ENCODE results near the gene MTA1.

The MTA1 gene

DNA sequence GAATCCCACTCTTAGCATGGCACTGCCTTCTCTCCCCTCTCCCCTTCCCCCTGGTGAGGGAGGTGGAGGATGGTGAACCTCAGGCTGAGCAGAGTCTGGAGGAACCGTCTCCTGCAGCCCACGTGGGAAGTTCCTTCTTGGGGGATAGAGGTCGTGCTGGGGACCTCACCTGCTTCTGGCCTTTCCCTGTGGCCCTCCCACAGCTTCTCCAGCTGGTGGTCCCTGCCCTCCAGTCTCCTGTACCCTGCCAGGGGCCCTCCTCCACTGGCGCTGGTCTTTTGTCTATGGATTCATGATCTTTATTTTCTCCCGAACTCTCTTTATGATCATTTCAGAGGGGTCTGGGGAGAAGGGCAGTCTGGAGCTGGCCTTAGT, 9.0 kb upstream of the MTA1 start:
- no peak for DNase-seq (ENCODE audit: low spot score)

DNA sequence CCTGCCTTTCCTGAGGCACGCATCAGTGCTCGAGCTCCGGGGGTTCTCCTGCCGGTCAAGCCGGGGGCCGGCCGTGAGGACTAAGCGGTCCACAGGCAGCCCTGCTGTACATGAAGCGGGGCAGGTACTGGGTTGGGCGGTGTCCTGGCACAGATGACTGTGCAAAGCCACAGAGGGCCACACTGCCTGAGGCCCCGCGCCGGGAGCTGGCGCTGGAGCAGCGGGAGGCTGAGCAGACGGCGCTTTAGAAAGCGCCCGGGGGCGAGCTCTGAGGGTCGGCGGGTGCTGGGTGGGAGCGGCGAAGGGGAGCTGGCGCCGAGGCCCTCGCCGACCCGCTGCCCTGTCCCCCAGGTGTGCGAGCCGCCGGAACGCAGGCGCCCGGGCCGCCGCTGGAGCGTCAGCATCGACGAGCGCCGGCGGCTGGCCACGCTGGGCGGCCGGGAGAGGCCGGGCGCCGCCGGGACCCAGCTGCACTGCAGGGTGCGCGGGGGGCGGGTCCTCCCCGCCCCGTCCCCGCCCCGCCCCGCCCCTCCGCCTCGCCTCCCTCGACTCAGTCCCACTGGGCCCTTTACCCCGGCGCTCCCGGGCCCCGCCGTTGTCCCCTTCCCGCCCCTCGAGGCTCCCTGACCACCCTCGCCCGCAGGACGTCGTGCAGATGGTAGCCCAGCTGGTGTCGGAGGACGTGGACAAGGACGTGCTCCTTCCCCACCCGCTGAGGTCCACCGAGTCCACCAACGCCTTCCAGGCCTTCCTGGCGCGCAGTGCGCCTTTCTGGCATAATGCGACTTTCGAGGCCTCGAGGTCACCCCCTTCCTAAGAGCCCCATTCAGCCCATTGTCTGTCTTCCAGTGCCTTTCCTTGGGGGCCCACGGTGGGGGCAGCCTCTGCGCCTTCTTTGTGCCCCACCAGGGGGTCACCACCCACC, 8.3 kb upstream of the MTA1 start:
- no peak for DNase-seq (ENCODE audit: low spot score)

DNA sequence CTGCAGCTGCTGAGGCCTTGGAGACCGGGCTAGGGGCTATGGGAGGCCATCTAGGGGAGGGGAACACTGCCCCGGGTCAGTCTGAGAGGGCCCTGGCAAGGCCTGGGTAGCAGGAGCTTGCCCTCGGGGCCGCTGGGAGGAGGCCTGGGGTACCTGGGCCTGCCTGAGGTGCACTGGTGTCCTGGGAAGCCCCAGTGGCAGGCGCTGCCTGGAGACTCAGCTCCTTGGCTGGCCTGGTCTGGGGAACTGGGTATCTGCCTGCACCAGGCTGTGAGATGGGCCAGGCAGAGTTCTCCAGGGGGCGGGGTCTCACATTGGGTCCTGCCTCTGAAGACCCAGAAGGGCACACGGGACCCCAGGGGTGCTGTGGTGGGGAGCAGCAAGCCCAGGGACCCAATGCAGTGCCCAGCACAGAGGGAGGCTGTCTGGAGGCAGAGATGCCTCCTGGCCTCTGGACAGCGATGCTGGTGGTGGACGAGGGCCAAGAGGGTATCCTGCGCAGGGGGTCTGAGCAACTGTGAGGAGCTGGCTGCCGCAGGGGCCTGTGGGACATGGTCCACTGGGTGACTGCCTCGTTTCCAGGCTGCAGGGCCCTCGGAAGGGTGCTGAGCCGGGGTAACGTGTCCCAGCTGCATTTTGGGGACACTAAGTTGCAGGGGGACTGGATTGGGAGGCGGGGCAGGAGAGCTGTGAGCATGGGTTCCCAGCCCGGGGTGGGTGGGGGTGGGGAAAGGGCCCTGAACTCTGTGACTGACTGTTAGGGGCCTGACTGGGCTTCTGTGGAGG, 7.4 kb upstream of the MTA1 start:
- no peak for DNase-seq (ENCODE audit: low spot score)

DNA sequence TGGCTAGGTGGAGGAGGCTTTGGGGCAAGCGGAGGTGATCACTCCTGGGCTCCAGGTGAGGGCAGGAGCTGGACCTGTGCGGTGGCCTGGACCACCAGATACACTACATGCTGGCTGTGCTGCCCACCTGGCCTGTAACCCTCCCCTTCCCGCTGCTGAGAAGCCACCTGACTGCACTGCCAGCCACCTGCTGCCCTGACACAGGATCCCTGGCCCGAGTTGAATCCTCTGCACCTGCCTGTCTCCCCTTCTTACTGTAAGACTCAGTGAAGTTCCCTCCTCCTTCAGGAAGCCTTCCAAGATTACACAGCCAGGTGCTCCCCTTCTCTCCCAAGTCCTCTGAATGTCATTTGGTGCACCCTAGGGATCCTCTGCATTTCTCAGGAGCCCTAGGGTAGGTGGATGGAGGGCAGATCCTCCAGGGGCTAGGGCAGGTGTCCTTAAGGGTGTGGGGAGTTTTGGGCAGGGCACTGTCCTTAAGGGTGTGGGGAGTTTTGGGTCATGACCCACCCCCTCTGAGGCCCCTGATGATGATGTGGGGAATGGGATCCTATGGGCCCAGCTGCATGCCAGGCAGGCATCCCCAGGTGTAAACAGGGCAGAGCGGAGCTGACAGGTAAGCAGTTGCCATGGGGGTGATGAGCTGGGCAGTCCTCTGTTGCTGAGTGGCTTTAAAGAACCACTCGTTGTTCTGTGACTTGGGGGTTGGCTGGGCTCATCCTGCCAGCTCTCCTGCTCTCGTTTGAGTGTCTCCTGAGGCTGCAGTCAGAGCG, 6.7 kb upstream of the MTA1 start:
- DNase-seq (ENCODE audit: low spot score) = no peak

DNA sequence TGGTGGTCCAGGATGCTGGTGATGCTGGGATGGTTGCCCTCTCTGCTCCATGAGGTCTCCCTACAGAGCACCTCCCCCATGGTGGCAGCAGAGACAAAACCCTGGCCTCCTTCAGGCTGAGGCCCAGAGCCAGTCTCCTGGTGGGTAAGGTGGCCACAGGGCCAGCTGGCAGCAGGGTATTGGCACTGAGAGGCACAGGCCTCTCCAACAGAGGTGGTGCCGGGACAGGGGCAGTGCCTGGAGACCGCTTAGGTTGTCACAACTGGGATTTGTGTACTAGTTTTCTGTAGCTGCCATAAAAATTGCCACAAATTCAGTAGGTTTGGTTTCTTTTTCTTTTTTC, 6.1 kb upstream of the MTA1 start:
- DNase-seq (ENCODE audit: low spot score) = no peak

DNA sequence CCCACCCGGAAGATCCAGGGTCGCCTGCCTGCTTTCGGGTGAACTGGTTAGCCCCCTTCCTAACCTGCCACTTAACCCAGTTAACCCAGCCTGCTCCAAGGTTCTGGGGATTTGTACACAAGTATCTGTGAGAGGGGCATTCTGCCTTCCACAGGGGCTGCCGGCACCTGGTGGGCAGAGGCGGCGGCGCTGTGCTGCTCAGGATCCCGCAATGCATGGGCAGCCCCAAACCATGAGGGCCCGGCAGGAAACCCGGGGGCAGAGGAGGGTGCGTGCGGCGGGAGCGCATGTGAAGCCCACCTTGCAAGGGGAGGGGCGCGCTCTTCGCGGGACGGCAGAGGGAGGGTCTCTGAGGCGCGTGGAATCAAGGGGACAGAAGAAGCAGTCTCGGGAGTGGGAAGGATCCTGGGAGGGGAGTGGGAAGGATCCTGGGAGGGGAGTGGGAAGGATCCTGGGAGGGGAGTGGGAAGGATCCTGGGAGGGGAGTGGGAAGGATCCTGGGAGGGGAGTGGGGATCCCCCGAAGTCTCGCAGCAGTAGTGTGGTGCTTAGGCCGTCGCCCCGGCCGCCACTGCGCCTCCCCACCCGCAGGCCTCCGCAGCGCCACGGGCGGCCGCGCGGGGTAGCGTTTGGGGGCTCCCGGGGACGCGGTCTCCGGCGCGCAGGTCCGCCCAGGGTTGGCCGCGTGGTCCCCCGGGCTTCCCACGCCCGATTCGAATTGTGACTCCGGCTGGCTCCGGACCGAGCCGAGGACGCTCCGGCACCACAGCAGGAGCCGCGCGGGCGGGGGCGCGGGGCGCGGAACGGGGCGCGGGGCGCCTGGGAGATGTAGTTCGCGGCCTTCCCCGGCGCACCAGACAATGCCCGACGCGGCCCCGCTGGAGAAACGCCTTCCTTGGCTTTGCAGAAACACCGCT, 4.9 kb upstream of the MTA1 start:
- DNase-seq (ENCODE audit: low spot score) = peak; percentile 76

DNA sequence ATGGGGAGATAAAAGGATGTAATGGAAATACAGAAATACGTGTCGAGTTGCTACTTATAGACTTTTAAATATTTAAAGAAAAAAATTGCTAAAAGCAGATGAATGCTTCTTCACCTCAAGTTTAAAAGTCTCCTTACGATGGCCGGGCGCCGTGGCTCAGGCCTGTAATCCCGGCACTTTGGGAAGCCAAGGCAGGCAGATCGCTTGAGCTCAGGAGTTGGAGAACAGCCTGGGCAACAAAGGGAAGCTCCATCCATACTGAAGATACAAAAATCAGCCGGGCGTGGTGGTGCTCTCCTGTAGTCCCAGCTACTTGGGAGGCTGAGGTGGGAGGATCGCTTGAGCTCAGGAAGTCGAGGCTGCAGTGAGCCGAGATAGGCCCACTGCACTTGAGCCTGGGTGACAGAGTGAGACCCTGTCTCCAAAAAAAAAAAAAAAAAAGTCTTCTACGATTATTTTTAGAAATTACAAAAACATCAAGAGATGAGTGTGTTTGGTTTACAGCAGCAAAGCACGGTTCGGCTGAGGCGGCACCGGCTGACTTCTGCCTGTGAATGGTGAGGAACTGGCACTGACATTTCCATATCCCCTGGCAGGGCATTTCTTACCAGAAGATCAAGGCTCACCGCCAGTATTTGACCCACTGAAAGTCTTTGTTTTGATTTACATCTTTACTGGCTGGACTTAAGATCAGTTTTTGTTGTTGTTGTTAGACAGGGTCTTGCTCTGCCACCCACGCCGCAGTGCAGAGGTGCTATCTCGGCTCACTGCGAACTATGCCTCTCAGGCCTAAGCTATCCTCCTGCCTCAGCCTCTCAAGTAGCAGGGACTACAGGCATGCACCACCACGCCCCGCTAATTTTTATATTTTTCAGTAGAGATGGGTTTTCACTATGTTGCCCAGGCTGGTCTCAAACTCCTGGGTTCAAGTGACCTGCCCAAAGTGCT, 3.9 kb upstream of the MTA1 start:
- DNase-seq (ENCODE audit: low spot score) = no peak

DNA sequence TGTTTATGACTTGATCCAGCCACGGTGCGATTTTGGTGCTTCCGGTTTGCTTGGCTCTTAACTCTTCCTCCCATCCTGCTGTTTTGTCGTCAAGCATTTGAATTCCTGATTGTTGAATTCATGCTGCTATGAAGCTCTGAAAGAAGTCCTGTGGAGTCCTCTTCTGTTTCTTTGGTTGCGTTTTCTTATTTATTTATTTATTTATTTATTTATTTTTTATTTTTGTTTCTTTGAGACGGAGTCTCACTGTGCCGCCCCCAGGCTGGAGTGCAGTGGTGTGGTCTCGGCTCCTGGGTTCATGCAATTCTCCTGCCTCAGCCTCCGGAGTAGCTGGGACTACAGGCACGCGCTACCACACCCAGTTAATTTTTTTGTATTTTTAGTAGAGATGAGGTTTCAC, 3.0 kb upstream of the MTA1 start:
- DNase-seq (ENCODE audit: low spot score) = no peak

DNA sequence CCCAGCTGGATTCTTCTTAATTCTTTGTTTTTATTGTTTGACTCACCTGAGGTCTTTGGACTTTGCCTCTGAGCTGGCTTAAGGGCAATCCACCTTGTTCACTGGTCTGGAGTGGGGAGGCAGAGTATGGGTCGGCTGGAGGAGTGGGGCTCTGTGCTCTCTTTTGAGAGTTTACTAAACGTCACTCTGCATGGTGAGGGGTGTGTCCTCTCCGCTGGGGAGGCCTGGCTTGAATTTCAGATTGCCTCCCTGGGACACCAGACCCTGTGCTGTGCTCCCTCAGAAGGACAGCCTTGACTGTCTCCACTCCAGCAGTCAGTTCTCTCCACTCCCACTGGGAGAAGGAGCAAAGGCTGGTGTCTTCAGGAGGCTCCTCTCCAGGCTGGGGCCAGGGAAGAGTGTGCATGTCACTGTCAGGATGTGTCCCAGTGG, 1.9 kb upstream of the MTA1 start:
- no peak for DNase-seq (ENCODE audit: low spot score)

DNA sequence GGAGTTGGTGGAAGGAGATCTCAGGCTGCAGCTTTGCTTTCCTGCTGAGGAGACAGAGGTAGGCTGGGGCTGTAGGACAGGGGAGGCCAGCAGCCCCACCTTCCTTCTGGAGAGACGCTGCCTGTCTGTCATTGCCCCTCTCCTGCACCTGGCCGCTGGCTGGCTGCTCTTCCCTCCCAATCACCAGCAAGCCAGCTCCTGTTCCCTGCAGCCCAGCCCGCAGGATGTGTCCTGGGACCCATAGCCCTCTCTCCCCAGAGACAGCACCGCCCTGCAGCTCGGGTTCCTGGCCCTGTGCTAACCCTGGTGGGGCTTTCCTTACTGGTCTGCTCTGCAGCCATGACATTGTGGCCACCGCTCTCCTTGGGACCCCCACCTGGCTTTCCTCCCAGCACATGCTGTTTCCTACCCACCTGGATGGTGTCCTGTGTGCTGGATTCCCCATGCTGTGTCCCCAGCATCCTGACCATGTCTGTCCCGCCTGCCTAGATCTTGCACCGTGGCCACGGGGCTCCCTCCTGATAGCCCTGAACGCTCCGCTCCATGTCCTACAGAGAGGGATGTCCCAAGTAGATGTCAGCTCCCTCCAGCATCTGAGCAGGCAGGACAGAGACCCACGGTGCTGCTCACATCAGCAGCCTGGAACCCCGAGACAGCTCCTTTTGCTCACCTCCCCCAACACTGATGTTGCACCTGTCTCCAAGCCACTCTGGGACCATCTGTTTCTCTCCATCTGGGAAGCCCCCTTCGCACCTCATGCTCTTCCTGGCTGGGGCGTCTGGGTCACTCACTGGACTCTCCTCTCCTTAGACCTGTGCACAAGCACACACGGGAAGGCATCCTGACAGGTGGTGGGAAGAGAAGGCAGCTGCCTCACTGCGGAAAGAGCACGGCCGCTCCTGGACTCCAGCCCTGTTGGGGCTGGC, 1.1 kb upstream of the MTA1 start:
- DNase-seq (ENCODE audit: low spot score) = no peak

DNA sequence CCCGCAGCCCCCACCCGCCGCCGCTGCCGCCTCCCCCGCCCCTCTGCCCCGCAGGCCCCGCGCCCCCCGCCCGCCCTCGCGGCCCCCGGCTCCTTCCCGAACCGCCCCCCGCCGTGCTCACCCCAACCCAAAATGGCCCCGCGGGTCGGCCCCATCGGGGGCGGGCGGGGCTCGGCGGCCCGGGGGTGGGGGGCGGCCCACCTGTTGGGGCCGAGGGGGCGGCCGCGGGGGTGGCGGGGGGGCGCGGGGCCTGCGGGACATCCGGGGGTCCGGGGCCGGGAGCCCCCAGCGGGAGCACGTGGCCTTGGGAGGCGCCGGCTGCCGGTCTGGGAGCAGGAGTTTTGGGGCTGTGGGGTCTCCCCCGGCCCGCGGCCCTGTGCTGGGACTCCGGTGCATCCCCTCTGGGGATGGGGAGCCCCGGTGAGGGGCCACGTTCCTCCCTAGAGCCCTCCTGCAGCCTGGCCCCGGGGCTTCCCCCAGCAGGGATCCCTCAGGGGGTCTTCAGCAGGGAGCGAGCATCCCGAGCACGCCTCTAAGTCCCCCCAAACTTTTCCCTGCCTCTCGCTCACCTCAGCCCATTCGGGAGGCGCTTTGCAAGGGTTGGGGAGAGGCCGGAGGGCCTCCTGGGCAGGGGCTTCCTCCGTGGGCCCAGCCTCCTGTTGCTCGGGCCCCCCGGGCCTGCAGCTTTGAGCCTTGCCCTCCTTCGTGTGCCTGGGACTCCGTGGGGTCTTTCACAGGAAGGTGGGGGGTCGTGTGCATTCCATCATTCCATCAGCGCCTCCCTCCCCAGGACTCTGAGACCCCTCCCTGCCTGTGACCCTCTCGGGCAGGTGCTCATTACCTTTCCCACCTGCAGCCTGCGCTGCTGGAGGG, 710 bp downstream of the MTA1 start:
- no peak for DNase-seq (ENCODE audit: low spot score)

DNA sequence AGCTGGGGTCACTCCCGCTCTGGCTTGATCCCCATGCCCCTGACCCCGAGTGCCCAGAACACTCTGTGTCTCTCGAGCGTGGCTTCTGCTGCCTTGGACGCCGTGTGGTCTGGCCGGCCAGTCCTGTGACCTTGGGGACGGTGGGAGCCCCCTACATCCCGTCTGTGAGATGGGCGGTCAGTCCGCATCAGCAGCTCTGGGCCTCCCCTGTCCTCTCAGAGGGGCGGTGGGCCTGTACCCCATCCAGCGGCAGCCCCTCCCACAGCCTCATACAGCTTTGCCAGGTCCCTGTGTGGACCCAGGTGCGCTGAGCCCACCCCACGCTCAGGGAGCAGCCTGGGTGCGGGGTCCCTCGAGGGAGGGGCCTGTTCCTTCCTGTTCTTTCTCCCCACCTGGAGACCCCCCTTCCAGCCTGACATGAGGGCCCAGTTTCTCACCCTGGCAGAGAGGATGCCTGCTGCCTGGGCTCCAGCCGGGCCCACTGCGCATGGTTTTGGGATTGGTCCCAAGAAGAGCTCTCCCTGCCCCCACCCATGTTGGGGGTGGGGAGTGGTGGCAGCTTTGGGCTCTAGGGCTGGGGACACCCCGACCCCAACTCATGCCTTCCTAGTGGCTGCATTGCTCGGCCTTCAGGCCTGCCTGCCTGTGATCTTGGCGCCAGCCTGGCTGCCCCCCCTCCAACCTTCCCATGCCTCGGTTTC, 1.5 kb downstream of the MTA1 start:
- DNase-seq (ENCODE audit: low spot score) = no peak

DNA sequence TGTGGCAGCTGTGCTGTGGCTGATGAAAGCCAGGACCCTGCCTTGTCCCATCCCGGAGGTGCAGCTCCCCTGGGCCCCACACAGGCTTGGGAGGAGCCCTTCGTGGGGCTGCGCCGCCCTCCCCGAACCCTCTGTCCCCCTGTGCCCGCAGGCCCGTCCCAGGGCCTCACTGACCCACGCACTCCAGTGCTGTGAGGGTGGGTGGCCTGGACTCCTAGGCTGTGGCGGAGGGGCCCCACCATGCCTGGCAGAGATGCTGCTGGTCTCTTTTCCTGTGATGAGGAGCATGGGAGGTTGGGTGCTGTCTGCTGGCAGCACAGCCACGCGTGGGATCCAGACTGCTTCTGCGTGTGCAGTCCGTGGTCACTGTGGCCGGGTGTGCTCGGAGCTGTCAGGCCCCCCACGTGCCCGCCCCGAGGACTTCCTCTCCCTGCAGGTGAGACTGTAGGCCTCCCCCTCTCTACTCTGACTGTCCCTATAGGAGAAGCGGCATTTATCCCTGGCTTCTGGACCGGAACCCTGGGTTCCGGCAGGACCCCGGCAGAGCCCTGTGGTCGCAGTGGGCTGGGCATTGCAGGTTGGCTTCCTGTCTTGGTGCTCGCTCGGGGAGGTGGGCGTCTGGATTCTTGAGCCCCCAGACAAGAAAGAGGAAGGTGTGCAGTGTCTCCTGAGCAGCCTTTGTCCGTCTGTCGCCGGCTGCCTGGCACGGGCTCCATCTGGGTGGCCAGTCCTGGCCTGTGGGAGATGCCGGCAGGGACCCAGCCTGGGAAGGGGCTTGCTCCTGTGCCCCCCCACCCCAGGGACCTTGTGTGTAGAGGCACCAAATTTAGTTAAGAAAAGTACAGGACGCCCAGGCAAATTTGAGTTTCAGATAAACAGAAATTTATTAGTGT, 2.3 kb downstream of the MTA1 start:
- DNase-seq (ENCODE audit: low spot score) = no peak

DNA sequence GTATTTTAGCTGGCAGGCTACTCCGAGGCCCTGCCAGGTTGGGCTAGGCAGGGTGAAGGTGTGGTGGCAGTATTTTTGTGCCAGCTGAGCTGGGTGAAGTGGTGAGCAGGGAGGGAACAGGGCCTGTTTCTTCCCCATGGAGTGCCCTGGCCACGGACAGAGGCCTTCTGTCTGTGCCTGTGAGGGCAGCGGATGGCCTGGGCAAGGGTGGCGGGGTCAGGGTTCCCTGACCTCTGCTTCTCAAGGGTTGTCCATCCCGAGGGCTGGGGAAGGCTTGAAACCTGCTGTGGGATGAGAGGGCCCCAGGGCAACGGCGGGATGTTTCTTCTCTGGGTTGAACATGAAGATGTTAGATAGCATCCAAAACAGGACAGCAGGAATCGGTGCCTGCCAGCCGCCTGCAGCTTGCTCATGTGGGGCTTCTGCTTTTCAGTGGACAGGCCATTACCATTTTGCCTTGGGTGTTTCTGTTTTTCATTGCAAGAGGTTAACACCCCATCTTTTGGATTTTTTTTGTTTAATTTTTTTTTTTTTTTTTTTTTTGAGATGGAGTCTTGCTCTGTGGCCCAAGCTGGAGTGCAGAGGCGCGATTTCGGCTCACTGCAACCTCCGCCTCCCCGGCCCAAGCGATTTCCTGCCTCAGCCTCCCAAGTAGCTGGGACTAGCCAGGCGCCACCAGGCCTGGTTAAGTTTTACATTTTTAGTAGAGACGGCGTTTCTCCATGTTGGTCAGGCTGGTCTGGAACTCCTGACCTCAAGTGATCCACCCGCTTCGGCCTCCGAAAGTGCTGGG, 3.3 kb downstream of the MTA1 start:
- no peak for DNase-seq (ENCODE audit: low spot score)

DNA sequence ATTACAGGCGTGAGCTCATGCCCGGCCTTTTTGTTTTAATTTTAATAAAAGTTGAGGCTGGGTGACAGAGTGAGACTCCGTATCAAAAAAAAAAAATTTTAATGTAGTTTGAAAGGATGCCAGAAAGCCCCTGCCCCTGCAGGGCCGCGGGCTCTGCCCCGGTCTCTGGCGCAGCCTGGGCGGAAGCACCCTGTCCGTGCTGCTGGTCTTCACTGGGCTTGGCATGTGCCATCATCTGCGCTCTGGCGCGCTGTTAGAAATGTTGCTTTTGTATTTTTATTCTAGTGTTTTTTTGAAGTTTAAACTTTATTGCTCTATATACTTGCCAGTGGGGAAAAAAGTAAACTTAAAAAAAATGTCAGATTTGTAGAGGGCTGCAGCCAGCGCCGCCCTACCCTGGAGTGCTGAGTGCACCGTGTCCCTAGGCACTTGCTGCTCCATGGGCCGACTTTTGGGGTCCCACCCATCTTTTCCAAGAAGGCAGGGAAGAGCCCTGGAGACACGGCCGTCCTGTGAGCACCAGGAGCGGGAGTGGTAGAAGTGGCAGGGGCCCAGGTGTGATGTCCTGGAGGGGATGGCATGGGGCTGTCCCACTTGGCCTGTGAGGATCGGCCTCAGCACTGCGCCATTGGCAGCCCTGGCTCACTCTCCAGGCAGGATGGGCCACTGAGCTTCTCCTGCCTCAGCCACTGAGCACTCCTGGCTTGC, 4.0 kb downstream of the MTA1 start:
- no peak for DNase-seq (ENCODE audit: low spot score)
